ENCODE results near the gene EHMT1. TPM values are rescaled to one million over a fixed set of nuclear protein-coding genes. Genes with fewer than 3 reads are reported as not detected.

EHMT1 gene
- total RNA-seq, 2 experiments from 2014 or later = 111 to 118 TPM

DNA sequence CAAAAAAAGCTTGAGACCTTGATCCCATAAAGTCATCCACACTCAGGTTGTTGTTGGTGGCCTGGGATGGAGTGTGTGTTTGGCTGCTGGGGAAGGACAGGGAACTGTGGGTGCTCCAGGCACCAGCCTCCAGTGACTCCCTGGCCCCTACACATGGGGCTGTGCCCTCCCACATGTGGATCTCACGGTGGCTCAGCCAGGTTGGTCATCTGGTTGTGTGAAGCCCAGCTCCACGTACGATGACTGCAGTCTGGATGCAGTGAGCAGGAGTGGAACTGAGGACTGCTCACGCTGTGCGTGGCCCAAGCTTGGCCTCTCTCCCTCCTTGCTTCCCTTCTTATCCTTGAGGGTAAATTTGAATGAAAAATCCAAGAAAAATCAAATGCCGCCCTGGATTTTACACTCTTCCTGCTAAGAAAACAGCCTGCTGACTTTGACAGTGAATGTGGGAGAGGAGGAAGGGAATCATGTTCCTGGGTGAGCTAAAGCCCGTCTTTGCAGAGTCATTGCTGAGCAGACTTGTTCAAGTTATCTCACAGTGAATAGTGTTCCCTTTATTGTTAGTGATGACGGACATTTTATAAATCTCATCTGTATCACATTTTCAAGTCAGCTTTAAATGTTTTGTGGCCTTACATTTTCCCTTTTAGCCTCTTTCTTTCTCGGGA is 193.7 kb downstream of the EHMT1 start:
- POLR2A ChIA-PET = no interaction called here
- ATAC-seq (ENCODE audit: low read depth) = no peak
- H3K4me1 Mint-ChIP-seq = peaks cover 8% of the 10 kb centered on the region
- H3K9me3 Mint-ChIP-seq = peaks cover 14% of the 10 kb centered on the region
- peak; percentile 16 for DNase-seq
- H3K36me3 Mint-ChIP-seq = peaks cover 33% of the 10 kb centered on the region
- H3K27ac Mint-ChIP-seq = no peak overlapping the region
- no peaks in the 10 kb centered on the region for H3K27me3 Mint-ChIP-seq
- no peak overlapping the region for H3K4me3 Mint-ChIP-seq

DNA sequence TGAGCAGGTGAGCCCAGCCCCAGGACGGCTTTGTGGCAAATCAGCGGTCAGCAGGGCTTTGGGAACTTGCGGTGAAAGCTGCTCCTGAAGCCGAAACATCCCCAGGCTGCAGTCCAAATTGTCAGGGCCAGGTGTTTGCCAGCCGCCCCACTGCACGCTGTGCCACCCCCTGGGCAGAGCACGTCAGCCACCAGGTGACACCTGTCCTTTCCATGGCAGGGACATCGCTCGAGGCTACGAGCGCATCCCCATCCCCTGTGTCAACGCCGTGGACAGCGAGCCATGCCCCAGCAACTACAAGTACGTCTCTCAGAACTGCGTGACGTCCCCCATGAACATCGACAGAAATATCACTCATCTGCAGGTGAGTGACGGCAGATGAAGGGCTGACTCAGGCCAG is 194.4 kb downstream of the EHMT1 start:
- DNase-seq = no peak
- ATAC-seq (ENCODE audit: low read depth) = no peak
- Mint-ChIP-seq H3K4me1 (peaks cover 2% of the 10 kb centered on the region), H3K27ac (no peak overlapping the region), H3K27me3 (no peaks in the 10 kb centered on the region), H3K36me3 (peaks cover 40% of the 10 kb centered on the region), H3K9me3 (peaks cover 16% of the 10 kb centered on the region), H3K4me3 (no peak overlapping the region)
- POLR2A ChIA-PET = no interaction called here

DNA sequence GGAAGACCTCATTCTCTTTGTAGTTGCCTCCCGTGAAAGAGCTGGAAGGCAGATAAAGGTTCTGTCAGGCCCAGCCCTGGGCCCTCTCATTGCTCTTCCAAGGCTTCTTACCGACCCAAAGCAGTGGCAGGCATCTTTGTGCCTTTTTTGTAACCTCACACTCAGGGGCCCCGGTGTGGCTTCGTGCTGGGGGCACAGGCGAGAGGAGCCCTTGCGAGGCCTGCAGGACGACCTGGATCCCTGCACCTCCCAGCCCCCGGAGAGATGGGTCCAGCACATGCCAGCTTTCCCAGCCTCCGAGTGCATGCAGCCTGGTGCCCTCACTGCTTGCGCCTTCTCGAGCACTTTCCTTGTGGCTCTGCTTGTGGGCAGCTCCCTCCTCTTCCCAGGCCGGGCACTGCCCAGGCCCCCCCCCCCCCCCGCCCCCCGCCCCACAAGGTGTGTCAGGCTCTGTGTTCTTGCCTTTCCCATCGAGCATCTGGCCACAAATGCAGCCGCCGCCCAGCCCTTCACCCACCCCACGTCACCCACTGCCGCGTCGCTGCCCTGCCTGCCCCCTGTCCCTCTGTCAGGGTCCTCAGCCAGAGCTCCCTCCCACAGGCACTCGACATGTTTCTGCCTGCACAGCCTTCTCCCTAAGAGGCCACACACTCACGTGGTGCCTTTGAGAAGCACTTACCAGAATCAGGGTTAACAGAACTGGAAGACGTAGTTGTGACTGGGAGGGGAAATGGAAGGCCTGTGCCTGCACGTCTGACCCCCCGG is 195.0 kb downstream of the EHMT1 start:
- Mint-ChIP-seq H3K9me3 (peaks cover 16% of the 10 kb centered on the region), H3K36me3 (peaks cover 42% of the 10 kb centered on the region), H3K4me3 (no peak overlapping the region), H3K4me1 (no peaks in the 10 kb centered on the region), H3K27ac (no peak overlapping the region), H3K27me3 (no peaks in the 10 kb centered on the region)
- DNase-seq (peak; percentile 10), ATAC-seq (ENCODE audit: low read depth) (no peak)
- POLR2A ChIA-PET = no interaction called here

DNA sequence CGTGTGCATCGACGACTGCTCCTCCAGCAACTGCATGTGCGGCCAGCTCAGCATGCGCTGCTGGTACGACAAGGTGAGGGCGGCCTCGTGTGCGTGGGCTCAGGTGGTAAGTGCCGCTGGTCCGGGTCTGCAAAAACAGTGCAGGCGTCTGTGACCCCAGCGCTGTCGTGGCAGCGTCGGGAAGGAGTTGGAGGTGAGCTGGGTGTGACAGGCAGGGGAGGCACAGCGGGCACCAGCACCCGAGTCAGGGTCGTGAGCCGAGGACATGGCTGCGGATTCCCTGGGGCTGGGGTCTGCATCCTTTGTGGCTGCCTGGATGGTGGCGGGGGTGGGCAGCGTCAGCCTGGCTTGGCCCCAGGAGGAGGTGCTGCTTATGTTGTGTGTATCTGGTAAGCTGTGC is 195.6 kb downstream of the EHMT1 start:
- H3K27ac Mint-ChIP-seq = peak overlapping the region; percentile 46
- no peaks in the 10 kb centered on the region for H3K4me1 Mint-ChIP-seq
- H3K4me3 Mint-ChIP-seq = no peak overlapping the region
- no peaks in the 10 kb centered on the region for H3K27me3 Mint-ChIP-seq
- DNase-seq (peak; percentile 8), ATAC-seq (ENCODE audit: low read depth) (no peak)
- H3K36me3 Mint-ChIP-seq = peaks cover 40% of the 10 kb centered on the region
- H3K9me3 Mint-ChIP-seq = peaks cover 16% of the 10 kb centered on the region
- POLR2A ChIA-PET = no interaction called here

DNA sequence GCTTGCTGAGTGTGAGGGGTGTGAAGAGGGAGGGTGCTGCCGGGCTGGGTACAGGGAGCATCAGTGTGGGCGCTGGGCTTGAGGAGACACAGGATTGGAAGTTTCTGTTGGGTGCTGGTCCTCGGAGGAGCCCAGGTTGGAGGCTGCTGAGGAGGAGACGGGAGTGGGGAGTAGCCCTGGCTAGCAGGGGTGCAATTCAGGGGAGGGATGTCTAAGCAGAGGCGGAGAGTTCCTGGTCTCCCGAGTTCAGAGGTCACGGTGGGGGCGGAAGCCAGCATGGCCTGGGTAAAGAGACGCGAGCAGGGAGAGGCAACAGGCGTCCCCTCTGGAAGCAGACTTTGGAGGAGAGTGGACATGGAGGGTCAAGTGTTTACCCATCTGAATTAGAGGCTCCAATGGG is 196.0 kb downstream of the EHMT1 start:
- Mint-ChIP-seq H3K27ac (no peak overlapping the region), H3K36me3 (peaks cover 44% of the 10 kb centered on the region), H3K27me3 (no peaks in the 10 kb centered on the region), H3K4me1 (no peaks in the 10 kb centered on the region), H3K9me3 (peaks cover 16% of the 10 kb centered on the region), H3K4me3 (no peak overlapping the region)
- ATAC-seq (ENCODE audit: low read depth) = no peak
- no peak for DNase-seq
- POLR2A ChIA-PET = no interaction called here

DNA sequence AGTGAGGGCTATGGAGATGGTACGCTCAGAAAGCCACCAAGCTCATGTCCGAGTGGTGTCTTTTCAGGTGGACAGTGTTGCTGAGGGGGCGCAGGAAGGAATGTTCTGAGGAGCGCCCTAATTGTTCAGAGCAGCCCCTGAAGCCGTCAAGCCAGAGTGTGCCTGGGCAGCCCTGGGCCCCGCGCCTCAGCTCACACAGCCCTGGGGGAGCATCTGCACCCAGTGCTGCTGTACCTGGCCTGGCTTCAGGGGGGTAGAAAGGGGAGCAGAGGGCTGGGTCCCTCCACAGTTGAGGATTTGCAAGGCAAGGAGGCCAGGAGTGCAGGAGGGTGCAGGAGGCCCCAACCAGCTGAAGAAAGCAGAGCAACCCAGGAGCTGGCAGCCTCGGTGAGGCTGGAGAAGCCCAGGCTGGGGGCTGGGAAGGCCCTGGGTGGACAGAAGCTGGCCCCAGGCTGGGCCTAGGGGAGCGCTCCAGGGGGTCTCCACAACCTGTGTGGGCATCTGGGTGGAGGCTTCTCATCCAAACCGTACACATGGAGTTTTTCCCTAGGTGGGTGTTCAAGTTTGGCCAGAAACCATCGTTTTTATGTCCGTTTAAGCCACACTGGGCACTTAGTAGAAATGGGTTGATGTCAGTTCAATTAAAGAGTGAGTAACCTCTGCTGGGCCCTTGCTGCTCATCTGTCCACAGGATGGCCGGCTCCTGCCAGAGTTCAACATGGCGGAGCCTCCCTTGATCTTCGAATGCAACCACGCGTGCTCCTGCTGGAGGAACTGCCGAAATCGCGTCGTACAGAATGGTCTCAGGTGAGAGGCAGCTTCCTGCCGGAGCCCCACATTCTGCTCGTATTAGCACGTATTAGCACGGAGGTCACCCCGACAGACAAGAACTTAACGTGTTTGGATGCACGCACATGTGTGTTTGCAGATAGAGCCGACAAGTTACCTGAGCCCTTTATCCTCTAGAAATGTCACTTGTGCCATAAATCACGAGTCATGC is 196.8 kb downstream of the EHMT1 start:
- POLR2A ChIA-PET = no interaction called here
- Mint-ChIP-seq H3K4me1 (no peaks in the 10 kb centered on the region), H3K27me3 (no peaks in the 10 kb centered on the region), H3K4me3 (no peak overlapping the region), H3K27ac (no peak overlapping the region), H3K36me3 (peaks cover 51% of the 10 kb centered on the region), H3K9me3 (peaks cover 16% of the 10 kb centered on the region)
- ATAC-seq (ENCODE audit: low read depth) = no peak
- DNase-seq = no peak

DNA sequence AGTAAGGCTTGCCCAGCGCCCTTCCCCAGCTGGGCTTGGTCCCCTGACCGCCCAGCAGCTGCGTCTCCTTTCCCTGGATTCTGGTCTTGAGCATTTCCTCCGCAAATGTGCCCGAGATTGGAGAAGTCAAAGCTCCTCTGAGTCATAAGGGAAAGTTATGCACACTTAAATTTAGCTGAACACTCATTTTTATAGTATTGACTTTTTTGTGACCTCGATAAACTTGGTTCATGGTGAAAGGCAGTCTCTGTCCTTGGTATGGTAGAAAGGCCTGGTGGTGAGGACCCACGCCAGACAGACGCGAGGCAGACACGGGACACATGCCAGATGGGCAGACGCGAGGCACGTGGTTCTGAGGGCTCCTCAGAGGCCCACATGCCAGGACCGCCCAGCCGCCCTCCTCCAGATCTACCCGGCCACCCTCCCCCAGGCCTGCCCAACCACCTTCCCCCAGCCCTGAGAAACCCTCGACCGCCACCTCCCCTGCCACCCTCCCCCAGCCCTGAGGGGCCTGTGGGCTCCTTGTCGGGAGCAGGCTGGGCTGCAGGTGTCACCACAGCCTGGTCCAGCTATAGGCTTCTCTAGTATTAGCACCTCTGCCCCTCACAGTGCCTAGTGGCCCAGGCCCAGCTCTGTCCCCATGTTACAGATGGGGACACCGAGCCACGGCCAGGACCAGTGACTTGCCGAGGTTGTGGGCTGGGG is 197.9 kb downstream of the EHMT1 start:
- no peak overlapping the region for H3K4me3 Mint-ChIP-seq
- ATAC-seq (ENCODE audit: low read depth) = no peak
- POLR2A ChIA-PET = no interaction called here
- H3K27ac Mint-ChIP-seq = no peak overlapping the region
- H3K36me3 Mint-ChIP-seq = peaks cover 61% of the 10 kb centered on the region
- peak; percentile 2 for DNase-seq
- peaks cover 16% of the 10 kb centered on the region for H3K9me3 Mint-ChIP-seq
- H3K27me3 Mint-ChIP-seq = no peaks in the 10 kb centered on the region
- H3K4me1 Mint-ChIP-seq = no peaks in the 10 kb centered on the region

DNA sequence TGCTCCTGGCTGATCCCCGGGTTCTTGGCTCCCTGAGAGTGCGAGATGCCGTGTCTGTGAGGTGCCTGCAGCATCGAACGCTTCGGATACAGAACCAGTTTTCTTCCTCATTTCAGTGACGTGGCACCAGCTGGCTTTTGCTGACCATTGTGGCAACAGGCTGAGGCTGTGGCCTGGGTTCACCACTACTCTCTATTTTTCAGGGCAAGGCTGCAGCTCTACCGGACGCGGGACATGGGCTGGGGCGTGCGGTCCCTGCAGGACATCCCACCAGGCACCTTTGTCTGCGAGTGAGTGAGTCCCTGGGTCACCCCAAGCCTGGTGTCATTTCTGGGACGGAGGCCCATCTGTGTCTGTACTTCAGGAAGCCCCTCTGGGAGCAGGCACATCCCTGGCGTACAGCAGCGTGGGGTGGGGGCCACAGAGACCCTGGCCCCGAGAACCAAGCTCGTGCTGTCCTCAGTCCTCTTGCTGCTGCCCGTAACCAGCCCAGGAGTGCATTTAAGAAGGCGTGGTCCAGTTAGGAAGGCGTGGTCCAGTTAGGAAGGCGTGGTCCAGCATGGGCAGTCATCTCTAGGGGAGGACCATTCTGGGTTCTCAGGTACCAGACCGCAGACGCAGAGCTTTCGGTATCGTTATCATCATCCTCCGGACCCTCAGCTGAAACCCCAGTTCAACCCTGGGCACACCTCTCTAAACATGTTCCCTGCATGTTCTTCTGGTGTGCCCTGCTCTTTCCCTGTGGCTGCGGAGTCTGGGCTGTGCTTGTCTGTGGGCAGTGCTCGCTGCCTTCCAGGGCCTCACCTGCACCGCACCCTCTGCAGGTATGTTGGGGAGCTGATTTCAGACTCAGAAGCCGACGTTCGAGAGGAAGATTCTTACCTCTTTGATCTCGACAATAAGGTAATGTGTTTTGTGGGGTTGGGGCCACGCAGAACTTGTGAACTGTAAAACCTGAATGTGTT is 198.7 kb downstream of the EHMT1 start:
- H3K27me3 Mint-ChIP-seq = no peaks in the 10 kb centered on the region
- H3K27ac Mint-ChIP-seq = no peak overlapping the region
- ATAC-seq (ENCODE audit: low read depth) (no peak), DNase-seq (peak; percentile 16)
- POLR2A ChIA-PET = no interaction called here
- no peak overlapping the region for H3K4me3 Mint-ChIP-seq
- H3K4me1 Mint-ChIP-seq = no peaks in the 10 kb centered on the region
- H3K36me3 Mint-ChIP-seq = peaks cover 69% of the 10 kb centered on the region
- peaks cover 17% of the 10 kb centered on the region for H3K9me3 Mint-ChIP-seq

DNA sequence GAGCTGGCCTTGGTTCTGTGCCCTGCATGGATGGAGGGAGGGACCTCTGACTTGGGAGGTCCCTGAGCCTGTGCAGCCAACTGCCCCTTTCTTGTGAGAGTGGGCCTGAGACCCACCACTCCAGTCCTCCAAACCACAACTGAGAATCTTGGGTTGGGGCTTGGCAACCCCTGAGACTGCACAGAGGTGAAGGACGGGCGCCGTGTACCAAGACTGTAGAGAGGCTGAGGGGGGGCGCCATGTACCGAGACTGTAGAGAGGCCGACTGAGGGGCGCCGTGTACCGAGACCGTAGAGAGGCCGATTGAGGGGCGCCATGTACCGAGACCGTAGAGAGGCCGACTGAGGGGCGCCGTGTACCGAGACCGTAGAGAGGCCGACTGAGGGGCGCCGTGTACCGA is 199.5 kb downstream of the EHMT1 start:
- Mint-ChIP-seq H3K9me3 (peaks cover 17% of the 10 kb centered on the region), H3K27ac (no peak overlapping the region), H3K27me3 (no peaks in the 10 kb centered on the region), H3K4me1 (no peaks in the 10 kb centered on the region), H3K36me3 (peaks cover 69% of the 10 kb centered on the region), H3K4me3 (no peak overlapping the region)
- POLR2A ChIA-PET = no interaction called here
- ATAC-seq (ENCODE audit: low read depth) (no peak), DNase-seq (peak; percentile 10)

DNA sequence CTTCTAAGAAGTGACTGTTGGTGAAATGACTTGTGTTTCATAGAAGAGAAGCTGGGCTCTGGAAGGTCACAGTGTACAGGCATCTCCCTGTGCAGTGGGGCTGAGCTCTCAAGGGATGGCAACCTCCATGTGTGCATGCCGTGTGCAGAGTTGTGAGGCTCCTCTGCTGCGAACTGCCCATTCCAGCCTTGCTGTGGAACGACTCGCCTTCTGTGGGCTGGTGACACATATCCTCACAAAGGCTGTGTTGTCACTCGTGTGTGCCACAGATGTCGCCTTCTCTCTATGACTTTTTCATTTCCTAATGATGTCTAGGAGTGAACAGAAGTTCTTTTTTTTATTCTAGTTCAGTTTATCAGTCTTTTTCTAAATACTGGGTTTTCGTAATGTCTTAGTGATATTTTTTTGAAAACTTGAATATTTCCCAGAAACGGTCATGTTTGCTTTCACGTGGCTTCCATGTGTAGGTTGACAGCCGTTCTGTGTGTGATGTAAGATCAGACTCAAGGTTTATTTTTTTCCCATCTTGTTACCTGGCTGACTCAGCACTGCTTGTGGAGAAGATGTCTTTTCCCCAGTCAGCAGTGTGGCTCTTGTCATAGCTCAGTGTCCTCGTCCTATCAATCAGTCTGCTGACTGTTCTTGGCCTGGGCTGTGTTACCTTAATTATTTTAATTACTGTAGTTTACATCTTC is 201.5 kb downstream of the EHMT1 start:
- DNase-seq (no peak), ATAC-seq (ENCODE audit: low read depth) (no peak)
- Mint-ChIP-seq H3K9me3 (peaks cover 11% of the 10 kb centered on the region), H3K4me3 (no peak overlapping the region), H3K4me1 (peaks cover 2% of the 10 kb centered on the region), H3K27me3 (no peaks in the 10 kb centered on the region), H3K27ac (no peak overlapping the region), H3K36me3 (peaks cover 74% of the 10 kb centered on the region)
- POLR2A ChIA-PET = no interaction called here

DNA sequence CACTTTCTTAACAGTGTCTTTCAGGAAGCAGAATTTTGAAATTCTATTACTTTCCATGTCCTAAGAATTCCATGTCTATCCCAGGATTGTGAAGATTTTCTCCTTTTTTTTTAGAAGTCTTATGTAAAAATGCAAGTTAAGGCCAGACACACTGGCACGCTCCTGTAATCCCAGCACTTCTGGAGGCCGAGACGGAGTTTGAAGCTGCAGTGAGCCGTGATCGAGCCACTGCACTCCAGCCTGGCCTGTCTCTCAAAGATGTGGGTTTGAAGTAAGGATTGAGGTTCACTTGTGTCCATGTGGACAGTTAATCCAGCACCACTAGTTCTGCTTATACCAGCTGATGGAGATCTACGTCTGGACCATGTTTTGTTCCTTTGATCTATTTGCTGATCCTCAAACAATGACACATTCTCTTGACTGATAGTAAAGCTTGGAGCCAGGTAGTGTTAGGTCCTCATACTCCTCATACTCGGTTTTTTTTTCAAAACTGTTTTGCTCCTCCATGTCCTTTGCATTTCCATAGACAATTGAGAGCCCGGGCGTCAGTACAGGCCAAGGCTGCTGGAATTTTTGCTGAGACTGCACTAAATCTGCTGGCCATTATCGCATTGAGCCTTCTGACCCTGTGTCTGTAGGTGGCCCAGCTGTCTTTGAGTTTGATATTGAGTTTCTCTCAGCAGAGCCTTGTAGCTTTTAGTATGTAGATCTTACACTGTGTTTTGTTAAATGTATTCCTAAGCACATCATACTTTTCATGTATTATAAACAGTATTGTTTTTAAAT is 205.4 kb downstream of the EHMT1 start:
- H3K27ac Mint-ChIP-seq = no peak overlapping the region
- H3K36me3 Mint-ChIP-seq = peaks cover 58% of the 10 kb centered on the region
- H3K4me3 Mint-ChIP-seq = no peak overlapping the region

More for the DNA sequence above, 205.4 kb downstream of the EHMT1 start:
- ATAC-seq (ENCODE audit: low read depth) (no peak), DNase-seq (no peak)
- POLR2A ChIA-PET = no interaction called here
- no peaks in the 10 kb centered on the region for H3K27me3 Mint-ChIP-seq
- peaks cover 2% of the 10 kb centered on the region for H3K4me1 Mint-ChIP-seq
- H3K9me3 Mint-ChIP-seq = peaks cover 1% of the 10 kb centered on the region
